Stimulated activated CD4-positive, alpha-beta T cell treated with anti-CD3 and anti-CD28 coated beads, Interleukin-4, amount 100 ng/mL, for 4 hours (primary cell): ENCODE measurements around the gene UBE2E3.
"Not testable (repeated sequence)": the region's sequence is repeated elsewhere in the genome, so short reads cannot be mapped to it uniquely, and the experiment has no call there.

Source experiments
- DNase-seq, 2 experiments: peaks; one replicate each; pipeline ENCODE4 v3.0.0-alpha.2; 2020

Gene UBE2E3

DNA sequence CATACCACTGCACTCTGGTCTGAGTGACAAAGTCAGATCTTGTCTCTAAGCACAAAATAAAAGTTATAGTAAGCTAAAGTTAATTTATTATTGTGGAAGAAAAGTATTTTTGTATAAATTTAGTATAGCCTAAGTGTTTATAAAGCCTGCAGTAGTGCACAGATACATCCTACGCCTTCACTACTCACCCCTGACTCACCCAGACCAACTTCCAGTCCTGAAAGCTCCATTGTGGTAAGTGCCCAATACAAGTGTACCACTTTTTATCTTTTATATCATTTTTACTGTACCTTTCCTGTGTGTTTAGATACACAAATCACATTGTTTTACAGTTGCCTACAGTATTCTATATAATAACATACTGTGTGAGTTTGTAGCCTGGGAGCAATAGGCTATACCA, 57.5 kb downstream of the UBE2E3 start:
- no peak for DNase-seq

DNA sequence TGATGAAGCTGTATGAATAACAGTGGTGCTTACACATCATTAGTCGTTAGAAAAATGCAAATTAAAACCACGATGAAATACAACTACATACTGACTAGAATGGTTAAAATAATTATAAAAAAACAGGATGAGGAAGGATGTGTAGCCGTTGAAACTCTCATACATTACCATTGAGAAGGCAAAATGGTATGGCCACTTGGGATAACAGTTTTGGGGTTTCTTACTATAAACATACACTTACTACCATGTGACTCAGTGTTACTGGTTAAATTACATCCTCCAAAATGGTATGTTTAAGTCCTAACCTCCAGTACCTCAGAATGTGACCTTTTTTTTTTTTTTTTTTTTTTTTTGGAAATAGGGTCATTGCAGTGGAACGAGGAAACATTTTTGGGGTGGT, 58.4 kb downstream of the UBE2E3 start:
- DNase-seq: no peak

DNA sequence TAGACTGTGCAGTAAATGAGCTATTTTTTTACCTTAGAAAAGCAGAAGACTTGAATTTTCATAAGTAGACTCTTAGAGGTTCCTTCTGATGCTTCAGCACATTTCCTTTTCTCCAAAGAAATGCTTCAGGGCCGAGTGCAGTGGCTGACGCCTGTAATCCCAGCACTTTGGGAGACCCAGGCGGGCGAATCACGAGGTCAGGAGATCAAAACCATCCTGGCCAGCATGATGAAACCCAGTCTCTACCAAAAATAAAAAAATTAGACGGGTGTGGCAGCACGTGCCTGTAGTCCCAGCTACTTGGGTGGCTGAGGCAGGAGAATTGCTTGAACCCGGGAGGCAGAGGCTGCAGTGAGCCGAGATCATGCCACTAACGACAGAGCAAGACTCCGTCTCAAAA, 60.4 kb downstream of the UBE2E3 start:
- not testable (repeated sequence) for DNase-seq

DNA sequence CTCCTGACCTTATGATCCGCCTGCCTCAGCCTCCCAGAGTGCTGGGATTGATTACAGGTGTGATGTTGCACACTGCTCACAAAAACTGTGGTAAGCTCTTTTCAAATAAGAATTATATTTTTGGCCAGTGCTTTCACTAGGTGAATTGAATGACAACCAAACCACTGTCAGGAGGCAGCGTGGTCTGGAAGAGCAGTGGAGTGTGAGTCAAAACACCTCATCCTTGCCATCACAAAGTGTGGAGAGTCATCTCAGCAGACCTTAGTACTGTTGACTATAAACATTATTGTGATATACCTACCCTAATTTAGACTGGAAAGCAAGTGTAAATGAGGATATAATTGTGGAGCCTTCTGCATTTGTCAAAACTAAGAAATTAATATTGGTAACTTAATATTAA, 61.3 kb downstream of the UBE2E3 start:
- DNase-seq: no peak

DNA sequence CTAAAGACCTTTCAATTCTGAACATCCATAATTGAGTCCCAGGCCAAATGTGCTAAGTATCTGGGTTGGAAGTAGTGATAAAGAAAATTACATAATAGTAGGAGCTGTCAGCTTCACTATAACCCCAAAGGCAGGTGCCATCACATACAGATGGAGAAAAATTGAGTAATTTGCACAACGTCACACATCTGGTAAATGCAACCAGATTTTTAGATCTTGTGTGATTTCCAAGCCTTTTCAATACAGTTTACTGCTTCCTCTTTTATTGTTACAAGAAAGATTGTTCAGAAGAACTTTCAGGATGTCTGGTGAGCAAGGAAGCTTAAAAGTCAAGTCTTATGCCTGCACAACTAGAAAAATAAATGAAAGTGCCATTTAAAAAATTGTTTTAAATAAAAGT, 62.3 kb downstream of the UBE2E3 start:
- DNase-seq: no peak

DNA sequence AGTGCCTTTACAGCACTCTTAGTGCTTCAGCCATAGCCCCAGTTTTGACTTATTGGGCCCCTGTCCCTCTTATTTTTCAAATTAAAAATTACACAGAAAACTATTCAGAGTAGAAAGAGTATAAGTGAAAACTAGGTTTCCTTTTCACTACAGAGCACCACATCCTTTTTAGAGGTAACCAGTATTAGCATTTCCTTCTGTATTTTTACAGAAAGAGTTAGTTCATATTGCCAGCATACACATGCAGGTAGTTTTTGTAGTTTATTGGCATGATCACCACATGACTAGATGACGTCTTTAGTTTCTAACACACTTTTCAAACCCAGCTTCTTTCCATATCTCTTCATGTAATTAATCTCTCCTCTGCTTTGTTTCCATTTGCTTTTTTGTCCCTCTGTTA, 66.4 kb downstream of the UBE2E3 start:
- no peak for DNase-seq

DNA sequence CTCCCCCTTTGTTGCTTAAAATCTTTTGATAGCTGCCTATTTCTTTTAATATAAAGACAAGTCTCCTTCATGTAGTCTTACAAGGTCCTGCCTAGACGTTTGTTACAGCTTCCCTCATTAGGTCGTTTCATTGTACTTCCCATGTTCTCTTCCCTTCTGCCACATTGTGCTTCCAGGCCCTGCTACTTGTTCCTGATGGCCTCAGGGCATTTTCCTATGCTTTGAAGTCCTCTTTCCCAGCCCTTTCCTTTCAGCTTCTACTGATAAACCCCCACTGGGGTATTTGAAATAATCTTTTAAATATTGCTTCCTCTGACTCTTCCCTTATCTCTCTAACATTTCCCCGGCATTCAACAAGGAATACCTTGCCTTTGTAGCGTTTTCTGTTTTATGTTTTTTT, 67.4 kb downstream of the UBE2E3 start:
- no peak for DNase-seq

DNA sequence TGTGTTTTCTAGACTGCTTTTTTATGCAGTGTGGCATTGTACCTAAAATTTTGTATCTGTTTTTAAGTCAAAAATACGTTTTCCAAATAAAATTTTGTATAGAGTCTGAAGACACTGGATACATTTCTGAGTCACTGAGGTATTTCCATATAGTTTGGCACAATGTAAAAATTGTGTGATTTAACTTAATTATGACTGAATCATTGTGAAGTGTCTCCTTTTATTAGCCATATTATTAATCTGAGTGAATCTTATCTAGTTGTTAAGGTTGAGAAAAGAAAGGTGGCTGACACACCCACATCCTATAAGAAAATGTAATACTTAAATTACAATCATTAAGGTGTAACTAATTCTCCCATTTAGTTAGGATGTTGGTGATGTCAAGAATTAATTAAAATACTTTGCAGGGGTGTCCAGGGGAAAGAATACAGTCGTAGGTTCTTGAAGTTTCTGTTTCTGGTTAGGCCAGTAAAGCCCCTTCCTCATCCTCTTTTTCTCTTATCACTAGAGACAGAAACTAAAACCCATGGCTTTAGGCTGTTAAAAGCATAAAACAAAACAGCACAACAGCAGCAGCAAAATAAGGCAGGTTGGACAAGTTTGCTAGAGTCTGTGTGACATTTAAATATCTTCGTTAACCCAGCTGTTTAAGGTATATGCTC, 71.6 kb downstream of the UBE2E3 start:
- no peak for DNase-seq

DNA sequence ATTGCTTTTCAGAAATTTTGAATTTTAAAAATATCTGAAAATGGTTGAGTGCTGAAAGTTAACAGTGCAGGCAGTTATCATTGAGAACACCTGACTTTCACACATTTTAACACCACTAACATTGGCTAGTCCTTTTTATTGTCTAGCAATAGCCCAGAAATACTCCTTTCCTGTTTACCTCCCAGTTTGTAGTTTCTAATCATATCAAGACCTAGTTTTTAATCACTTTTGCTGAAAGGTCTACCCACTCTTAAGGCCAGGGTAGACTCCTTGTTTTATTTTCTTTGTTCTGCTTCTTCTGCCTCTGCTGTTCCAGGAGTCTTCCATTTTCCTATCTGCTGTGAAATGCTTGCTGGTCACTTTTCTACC, 72.1 kb downstream of the UBE2E3 start:
- no peak for DNase-seq

DNA sequence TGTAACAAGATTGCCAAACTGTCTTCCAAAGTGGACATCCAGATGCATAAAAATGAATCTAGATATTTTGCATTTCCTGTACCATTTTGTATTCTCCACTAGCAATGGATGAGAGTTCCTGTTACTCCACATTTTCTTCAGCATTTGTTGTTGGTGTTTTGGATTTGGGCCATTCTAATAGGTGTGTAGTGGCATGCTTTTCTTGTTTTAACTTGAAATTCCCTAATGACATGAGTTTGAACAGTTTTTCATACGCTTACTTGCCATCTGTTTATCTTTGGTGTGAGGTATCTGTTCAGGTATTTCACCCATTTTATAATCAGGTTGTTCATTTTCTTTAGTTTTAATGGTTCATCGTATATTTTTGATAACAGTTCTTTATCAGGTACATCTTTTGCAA, 73.9 kb downstream of the UBE2E3 start:
- no peak for DNase-seq

DNA sequence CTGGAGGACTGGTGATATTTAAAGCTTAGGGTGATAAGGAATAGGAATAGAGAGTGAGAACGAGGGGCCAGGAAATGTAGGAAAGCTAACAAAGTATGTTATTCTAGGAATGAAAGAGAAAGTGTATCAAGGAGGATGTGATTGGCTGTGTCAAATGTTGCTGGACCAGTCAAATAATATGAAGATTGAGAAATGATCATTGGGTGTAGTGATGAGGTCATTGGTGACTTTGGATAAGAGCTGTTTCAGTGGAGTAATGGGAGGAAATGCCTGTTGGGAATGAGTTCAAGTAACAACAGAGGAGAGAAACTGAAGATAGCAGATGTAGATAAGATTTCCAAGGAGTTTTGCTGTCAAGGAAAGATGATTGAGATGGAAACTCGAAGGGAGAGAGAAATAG, 74.4 kb downstream of the UBE2E3 start:
- DNase-seq: no peak

DNA sequence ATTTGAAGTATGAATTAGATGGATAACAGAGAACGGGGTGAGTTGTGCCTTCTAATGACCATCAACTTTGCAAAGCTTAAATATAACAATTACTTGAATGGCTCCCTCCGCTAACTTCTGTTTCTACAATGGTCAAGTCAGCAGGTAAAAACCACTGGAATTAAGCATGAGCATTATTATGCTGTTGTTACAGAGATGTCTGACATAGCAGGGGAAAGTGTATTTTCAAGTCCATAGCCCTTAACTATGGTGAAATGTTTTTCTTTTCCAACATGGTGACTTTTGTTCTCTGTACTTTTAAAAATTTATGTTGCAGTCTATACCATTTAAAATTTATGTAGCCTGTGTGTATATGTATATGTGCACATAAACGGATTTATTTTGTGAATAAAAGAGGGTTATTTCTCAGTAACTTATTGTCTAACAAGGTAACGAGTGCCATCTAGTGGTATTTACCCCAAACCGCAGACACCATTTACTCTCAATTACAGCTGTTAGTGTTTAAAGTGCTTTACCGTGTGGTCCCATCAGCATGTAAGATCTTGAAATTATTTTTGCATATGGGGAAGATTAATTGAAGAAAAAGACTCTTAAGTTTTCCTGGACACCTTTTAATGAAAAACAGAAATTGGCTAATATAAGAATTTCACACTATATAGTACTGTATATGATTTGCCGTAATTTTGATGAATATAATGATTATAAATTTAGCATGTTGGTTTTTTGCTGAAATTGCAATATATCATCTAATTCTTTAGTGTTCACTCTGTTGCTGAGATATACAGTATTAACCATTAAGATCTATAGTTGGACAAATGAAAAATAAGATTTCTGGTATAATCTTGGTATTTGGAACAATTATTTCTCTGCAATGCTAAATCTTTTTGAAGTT, 78.2 kb downstream of the UBE2E3 start:
- DNase-seq: peak; percentile 0 to 13

DNA sequence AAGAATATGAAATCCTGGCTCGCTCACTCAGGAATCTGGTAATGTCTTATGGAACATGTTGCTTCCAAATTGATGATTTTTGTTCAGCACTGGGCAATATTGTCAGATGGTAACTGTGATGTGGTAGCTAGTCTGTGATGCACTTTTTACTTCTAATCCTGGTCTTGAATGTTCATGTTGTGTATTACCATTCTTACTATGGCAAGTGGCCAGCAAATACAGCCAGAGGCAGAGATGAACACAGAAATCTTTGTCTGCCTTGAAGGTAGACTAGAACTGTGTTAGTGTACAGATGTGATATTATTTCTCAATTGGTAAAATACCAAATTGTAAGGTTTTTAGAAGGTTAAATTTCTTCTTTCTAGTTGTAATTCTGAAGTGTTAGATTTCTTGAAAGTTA, 83.3 kb downstream of the UBE2E3 start:
- DNase-seq: no peak

DNA sequence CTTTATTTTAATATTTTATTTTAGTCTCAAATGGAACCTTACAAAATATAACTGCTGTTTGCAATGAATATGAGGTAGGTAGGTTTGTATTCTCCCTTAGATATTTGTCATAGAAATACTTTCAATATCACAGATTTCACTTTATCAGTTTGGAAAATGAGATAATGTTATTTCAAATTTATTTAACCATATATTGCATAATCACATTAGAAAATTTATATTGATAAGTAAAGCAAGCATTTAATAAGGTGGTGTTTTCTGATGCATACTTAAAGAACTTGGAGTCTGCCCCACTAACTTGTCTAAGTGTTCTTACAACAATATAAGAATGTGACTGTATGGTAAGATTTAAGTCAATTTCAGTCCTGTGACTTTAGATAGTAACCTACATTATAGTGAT, 85.1 kb downstream of the UBE2E3 start:
- DNase-seq: no peak

DNA sequence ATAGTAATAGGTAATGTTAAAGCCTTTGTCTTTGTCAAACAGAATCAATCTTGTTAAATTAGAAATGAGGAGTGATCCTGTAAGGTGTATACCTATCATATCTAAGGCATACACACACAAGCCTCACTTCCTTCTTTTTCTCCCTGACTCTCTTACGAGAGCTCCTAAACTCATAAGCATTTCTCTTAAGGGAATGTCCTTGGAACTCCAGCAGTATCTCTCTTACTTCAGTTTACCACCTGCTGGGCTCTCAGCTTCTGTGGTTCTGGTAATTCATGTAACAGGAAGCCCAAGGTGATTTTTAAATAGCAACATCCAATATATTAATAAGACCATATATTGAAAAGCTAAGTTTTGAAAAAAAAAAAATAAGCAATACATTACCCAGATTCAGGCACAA, 85.9 kb downstream of the UBE2E3 start:
- no peak for DNase-seq

DNA sequence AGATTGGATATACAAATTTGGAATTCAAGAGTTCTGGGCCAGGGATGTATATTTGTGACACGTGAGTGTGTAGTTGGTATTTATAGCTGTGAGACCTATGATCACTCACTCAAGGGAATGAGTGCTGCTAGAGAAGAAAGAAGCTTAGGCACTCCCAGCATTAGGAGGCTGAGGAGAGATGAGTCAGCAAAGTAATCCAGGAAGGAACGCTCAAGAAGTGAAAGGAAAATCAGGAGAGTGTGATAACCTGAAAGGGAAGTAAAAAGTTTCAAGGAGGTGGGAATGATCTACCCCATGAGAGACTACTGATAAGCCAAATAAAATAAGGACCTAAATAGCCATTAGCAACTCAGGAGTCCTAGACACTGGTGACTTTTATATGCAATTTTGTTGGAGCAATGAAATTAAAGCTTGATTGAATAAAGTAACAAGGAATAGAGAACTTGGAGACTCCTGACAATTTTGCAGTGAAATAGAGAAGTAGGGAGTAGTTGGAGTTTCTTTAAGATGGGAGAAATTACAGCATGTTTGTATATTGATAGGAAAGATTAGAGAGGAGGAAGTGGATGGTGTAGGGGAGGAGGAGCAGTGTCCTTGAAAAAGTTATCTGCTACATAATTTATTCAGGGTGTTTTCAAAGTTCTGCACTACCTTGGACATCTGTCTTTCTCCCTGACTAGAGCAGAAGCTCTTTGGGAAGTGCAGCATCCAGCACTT, 89.9 kb downstream of the UBE2E3 start:
- DNase-seq: no peak

DNA sequence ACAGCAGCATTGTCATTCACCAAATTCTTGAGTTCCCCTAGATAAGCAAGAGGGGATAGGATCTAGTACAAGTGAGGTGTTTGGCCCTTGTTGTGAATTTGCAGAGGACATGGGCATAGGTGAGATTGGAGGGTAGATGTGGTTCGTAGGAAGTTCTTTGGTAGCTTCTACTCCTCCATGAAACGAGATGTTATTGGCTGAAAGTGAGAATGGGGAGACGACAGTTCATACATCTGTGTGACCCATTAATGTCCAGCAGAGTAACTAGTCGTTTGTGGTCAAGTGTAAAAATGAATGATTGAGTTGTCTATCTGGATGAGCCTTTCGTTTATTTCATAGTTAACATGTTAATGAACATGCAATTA, 90.4 kb downstream of the UBE2E3 start:
- DNase-seq: no peak

DNA sequence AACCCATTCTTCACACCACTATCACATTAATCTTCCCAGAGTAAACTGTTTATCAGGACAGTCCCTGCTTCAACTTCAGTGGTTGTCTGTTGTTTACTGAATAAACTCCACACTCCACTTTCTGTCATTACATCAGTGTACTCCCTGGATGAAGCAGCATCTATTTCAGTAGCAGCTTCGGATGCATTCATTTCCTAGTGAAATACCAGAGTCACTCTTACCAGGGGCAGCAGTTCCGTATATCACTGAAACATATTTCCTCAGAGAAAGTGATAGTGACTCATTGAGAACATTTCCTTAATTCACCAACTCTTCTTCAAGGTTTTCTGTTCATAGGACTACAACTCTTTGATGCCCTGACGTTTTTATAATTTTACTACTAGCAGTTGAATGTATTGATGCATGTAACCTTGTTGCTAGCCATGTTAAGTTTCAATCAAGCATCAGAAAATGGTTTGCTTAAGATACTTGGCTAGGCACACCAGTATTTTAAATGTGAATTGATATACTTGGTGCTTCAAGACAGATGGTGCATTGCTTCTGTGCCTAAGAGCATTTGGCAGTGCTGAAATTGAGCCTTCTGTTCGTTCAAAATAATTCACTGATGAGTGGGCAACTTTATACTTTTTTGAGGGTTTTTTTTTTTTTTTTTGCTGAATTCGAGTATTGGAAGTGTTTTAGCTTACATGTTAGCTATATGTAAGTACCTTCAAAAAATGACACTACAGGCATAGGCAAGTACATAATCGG, 92.3 kb downstream of the UBE2E3 start:
- DNase-seq: no peak

DNA sequence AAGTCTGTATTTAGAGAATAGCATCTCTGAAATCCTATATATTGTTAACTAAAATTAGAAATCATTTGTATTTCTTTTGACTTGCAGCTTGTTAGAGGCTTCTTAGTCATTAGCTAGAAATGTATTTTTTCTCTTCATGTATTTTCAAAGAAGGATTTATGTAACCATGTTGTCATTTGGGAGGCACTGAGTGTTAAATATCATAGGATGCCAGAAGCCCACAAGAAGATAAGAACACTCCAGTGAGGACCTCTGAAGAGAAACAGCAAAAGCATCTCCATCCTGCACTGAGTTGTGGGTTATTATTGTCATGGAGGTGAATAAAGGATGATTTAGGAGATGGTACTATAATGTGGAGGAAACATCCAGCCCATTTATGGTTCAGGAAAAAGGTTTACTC, 93.5 kb downstream of the UBE2E3 start:
- no peak for DNase-seq

DNA sequence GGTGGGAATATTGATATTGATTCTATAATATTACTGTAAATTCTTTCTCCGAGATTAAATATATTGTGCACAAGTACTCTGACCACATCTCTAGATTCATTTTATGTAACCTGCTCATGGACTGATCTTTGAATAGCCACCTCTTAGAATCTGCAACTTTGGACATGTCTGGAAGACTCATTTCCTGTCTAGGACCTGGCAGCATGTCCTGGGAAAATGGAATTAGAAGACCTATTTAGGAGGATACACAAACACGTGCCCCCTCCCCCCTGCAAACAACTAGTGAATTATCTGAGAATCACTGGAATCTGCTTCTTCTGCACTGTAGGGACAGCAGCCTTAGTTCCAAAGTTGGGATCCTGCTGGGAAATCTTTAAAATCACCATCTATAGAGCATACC, 94.1 kb downstream of the UBE2E3 start:
- no peak for DNase-seq

DNA sequence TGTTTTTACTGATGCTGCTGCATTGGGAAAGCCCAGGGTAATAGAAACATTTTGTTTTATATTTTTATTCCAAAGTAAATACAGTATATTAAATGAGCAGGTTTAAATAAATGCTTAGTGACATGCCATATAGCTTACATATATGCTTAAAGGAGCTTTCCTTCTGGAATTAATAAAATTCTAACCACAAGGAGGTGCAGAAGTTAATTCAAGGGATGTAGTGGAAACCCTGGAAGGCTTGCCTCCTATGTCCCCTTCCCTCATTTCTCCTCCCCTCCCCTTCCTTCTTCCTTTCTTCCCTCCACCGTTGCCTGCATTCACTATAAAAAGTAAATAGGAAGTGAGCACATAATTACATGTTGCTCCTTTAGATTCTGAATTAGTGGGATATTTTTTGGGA, 96.3 kb downstream of the UBE2E3 start:
- no peak for DNase-seq

DNA sequence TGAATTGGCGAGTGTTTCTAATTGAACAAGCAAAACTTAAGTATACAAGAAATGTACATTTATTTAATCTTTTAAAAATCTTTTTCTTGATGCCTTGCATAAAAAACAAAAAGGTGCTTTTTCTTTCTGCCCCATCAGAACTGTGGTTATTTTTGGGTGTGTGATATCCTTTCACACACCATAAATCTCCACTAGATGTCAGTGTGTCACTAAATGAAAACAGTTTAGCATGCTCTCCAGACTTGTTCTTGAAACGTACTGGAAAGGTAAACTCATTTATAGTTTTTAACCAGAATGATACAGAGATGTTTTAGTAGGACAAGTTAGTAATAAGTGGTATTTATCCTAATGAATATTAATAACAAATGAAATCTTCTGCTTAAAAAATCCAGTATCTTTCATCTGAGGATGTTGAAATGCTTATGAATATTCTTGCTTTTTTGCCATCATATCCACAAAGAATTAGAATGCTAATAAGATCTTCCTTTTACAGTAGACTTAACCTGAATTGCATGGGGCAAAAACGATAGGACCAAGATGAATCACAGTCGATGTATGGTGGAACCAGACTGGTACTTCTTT, 96.8 kb downstream of the UBE2E3 start:
- DNase-seq: no peak

DNA sequence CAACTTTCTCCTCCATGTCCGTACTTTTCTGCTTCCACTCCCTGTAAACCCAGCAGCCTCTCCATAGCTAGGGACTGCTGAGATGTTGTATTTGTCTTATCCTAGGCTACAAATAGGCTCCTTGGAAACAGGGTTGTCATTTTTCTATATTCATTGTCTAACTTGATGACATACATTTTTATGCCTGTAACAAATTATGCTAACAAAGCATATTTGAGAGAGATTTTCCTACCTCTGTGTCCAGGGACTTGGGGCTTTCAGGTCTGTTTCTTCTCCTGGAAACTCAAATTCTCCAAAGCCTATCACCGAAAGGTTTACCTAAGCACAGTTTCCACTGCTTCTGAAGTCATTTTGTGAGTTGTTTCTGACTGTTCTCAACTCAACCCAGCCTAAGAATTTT, 102.7 kb downstream of the UBE2E3 start:
- DNase-seq: no peak
